WTC11 (cell line): ENCODE data around the gene B4GALT4. TPM values are rescaled to one million over a fixed set of nuclear protein-coding genes. Genes with fewer than 3 reads are reported as not detected.

Experiments used
- ATAC-seq: fragments of 200-7000 bp; cut with Tn5 transposase; 2 replicates; pipeline ENCODE4 v1.10.0; 2021; ENCODE audit warnings: mild to moderate bottlenecking, moderate library complexity
- CTCF ChIA-PET: fragments of 300-600 bp; sonication (Branson Sonifier 250); formaldehyde crosslinking; loops from one replicate; lab custom pipeline; 2021; ENCODE audit warnings: antibody characterized with exemption; lab: Charles Lee
- POLR2A ChIA-PET: fragments of 350-600 bp; sonication (Branson Sonifier 250); formaldehyde crosslinking; loops from one replicate; lab custom pipeline; 2021; ENCODE audit warnings: antibody characterized with exemption; lab: Charles Lee
- DNase-seq: peaks from one replicate; pipeline ENCODE4 v3.0.0; 2021; ENCODE audit warnings: low spot score
- H3K27ac Mint-ChIP-seq: 2 replicates; pipeline ENCODE4 v1.8.0; 2021; ENCODE audit warnings: mixed read lengths
- H3K27me3 Mint-ChIP-seq: 2 replicates; pipeline ENCODE4 v1.8.0; 2021; ENCODE audit warnings: low read depth, mild to moderate bottlenecking, moderate library complexity, mixed read lengths
- H3K36me3 Mint-ChIP-seq: 2 replicates; pipeline ENCODE4 v1.8.0; 2021; ENCODE audit warnings: mixed read lengths
- H3K4me1 Mint-ChIP-seq: 2 replicates; pipeline ENCODE4 v1.8.0; 2022; ENCODE audit warnings: mixed read lengths
- H3K4me3 Mint-ChIP-seq: 2 replicates; pipeline ENCODE4 v1.8.0; 2021; ENCODE audit warnings: mild to moderate bottlenecking, moderate library complexity, mixed read lengths
- H3K9me3 Mint-ChIP-seq: 2 replicates; pipeline ENCODE4 v1.8.0; 2021; ENCODE audit warnings: mixed read lengths
- CTCF ChIP-seq: fragments of 200-600 bp; IDR thresholded peaks from 2 replicates; pipeline ENCODE4 v1.8.0; 2022; ENCODE audit warnings: antibody characterized with exemption
- ESRRA ChIP-seq: sonication (generic); formaldehyde crosslinking; IDR thresholded peaks from 2 replicates; pipeline ENCODE4 v1.8.1; 2022; ENCODE audit warnings: mild to moderate bottlenecking, missing genetic modification reagents, borderline replicate concordance
- GRHL2 ChIP-seq: fragments of 250-450 bp; sonication (Bioruptor Pico); IDR thresholded peaks from 2 replicates; pipeline ENCODE4 v1.8.0; 2022; ENCODE audit warnings: mild to moderate bottlenecking, moderate library complexity; ENCODE audit not compliant: insufficient replicate concordance, severe bottlenecking
- IRF1 ChIP-seq: sonication (generic); formaldehyde crosslinking; IDR thresholded peaks from 2 replicates; pipeline ENCODE4 v1.8.0; 2023; ENCODE audit warnings: missing genetic modification reagents
- PREB ChIP-seq: sonication (generic); formaldehyde crosslinking; IDR thresholded peaks from 2 replicates; pipeline ENCODE4 v1.8.1; 2022; ENCODE audit warnings: mild to moderate bottlenecking, missing genetic modification reagents, moderate library complexity, borderline replicate concordance
- TP53 ChIP-seq: sonication (generic); formaldehyde crosslinking; IDR thresholded peaks from 2 replicates; pipeline ENCODE4 v1.8.1; 2023; ENCODE audit warnings: mild to moderate bottlenecking, missing genetic modification reagents
- ZNF138 ChIP-seq: sonication (generic); formaldehyde crosslinking; conservative IDR thresholded peaks from 2 replicates; pipeline ENCODE4 v1.8.1; 2022; ENCODE audit warnings: mild to moderate bottlenecking, moderate library complexity, missing genetic modification reagents
- ZNF232 ChIP-seq: sonication (generic); formaldehyde crosslinking; IDR thresholded peaks from 2 replicates; pipeline ENCODE4 v1.8.0; 2022; ENCODE audit warnings: mild to moderate bottlenecking, missing genetic modification reagents
- ZNF423 ChIP-seq: fragments of 250-450 bp; sonication (Bioruptor Pico); IDR thresholded peaks from 2 replicates; pipeline ENCODE4 v2.1.2; 2022; ENCODE audit warnings: mild to moderate bottlenecking, moderate library complexity
- total RNA-seq: library from RNA; stranded (reverse); gene quantifications from 3 replicates; pipeline ENCODE4 v1.2.3, GENCODE V29; 2021
- TF ChIP-seq, protein P1 (sequence below): fragments of 250-450 bp; sonication (Bioruptor Pico); IDR thresholded peaks from 2 replicates; pipeline ENCODE4 v2.1.2; 2022; ENCODE audit warnings: mild to moderate bottlenecking, moderate library complexity
- TF ChIP-seq, protein P2 (sequence below): fragments of 250-450 bp; sonication (Bioruptor Pico); IDR thresholded peaks from 2 replicates; pipeline ENCODE4 v1.9.0; 2021; ENCODE audit warnings: mild to moderate bottlenecking, borderline replicate concordance
- TF ChIP-seq, protein P3 (sequence below): sonication (generic); formaldehyde crosslinking; IDR thresholded peaks from 2 replicates; pipeline ENCODE4 v1.8.1; 2022; ENCODE audit warnings: missing genetic modification reagents, borderline replicate concordance
- TF ChIP-seq, protein P4 (sequence below): sonication (generic); formaldehyde crosslinking; IDR thresholded peaks from 2 replicates; pipeline ENCODE4 v1.8.1; 2023; ENCODE audit warnings: mild to moderate bottlenecking, missing genetic modification reagents, moderate library complexity

B4GALT4 gene
- total RNA-seq, 1 experiment from 2014 or later: 37.7 TPM

- CTCF ChIA-PET: interaction anchor here (0.6 to 1.0 kb wide), 2 partner anchors 52 to 74 kb away, joined by 3 read pairs; no protein-coding TSS in a partner anchor
- H3K27me3 Mint-ChIP-seq: peaks cover 7% of the 10 kb centered on the region; the same call in 1 of the 2 replicates
- POLR2A ChIA-PET: no interaction called here
- ATAC-seq (no peak), DNase-seq (no peak)
- peaks cover 26% of the 10 kb centered on the region for H3K36me3 Mint-ChIP-seq
- peaks cover 36% of the 10 kb centered on the region for H3K9me3 Mint-ChIP-seq
- TF ChIP-seq CTCF (no peak), ZNF138 (CRISPR knock-in tag) (no peak), GRHL2 (CRISPR knock-in tag) (no peak), ESRRA (CRISPR knock-in tag) (no peak), TP53 (CRISPR knock-in tag) (no peak), IRF1 (no peak), ZNF423 (no peak), PREB (CRISPR knock-in tag) (no peak), ZNF232 (CRISPR knock-in tag) (no peak)
- TF ChIP-seq, protein P1, sequence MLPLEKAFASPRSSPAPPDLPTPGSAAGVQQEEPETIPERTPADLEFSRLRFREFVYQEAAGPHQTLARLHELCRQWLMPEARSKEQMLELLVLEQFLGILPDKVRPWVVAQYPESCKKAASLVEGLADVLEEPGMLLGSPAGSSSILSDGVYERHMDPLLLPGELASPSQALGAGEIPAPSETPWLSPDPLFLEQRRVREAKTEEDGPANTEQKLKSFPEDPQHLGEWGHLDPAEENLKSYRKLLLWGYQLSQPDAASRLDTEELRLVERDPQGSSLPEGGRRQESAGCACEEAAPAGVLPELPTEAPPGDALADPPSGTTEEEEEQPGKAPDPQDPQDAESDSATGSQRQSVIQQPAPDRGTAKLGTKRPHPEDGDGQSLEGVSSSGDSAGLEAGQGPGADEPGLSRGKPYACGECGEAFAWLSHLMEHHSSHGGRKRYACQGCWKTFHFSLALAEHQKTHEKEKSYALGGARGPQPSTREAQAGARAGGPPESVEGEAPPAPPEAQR: no peak
- TF ChIP-seq, protein P2, sequence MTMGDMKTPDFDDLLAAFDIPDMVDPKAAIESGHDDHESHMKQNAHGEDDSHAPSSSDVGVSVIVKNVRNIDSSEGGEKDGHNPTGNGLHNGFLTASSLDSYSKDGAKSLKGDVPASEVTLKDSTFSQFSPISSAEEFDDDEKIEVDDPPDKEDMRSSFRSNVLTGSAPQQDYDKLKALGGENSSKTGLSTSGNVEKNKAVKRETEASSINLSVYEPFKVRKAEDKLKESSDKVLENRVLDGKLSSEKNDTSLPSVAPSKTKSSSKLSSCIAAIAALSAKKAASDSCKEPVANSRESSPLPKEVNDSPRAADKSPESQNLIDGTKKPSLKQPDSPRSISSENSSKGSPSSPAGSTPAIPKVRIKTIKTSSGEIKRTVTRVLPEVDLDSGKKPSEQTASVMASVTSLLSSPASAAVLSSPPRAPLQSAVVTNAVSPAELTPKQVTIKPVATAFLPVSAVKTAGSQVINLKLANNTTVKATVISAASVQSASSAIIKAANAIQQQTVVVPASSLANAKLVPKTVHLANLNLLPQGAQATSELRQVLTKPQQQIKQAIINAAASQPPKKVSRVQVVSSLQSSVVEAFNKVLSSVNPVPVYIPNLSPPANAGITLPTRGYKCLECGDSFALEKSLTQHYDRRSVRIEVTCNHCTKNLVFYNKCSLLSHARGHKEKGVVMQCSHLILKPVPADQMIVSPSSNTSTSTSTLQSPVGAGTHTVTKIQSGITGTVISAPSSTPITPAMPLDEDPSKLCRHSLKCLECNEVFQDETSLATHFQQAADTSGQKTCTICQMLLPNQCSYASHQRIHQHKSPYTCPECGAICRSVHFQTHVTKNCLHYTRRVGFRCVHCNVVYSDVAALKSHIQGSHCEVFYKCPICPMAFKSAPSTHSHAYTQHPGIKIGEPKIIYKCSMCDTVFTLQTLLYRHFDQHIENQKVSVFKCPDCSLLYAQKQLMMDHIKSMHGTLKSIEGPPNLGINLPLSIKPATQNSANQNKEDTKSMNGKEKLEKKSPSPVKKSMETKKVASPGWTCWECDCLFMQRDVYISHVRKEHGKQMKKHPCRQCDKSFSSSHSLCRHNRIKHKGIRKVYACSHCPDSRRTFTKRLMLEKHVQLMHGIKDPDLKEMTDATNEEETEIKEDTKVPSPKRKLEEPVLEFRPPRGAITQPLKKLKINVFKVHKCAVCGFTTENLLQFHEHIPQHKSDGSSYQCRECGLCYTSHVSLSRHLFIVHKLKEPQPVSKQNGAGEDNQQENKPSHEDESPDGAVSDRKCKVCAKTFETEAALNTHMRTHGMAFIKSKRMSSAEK (CRISPR knock-in tag): no peak
- TF ChIP-seq, protein P3, sequence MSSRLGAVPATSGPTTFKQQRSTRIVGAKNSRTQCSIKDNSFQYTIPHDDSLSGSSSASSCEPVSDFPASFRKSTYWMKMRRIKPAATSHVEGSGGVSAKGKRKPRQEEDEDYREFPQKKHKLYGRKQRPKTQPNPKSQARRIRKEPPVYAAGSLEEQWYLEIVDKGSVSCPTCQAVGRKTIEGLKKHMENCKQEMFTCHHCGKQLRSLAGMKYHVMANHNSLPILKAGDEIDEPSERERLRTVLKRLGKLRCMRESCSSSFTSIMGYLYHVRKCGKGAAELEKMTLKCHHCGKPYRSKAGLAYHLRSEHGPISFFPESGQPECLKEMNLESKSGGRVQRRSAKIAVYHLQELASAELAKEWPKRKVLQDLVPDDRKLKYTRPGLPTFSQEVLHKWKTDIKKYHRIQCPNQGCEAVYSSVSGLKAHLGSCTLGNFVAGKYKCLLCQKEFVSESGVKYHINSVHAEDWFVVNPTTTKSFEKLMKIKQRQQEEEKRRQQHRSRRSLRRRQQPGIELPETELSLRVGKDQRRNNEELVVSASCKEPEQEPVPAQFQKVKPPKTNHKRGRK (CRISPR knock-in tag): no peak
- TF ChIP-seq, protein P4, sequence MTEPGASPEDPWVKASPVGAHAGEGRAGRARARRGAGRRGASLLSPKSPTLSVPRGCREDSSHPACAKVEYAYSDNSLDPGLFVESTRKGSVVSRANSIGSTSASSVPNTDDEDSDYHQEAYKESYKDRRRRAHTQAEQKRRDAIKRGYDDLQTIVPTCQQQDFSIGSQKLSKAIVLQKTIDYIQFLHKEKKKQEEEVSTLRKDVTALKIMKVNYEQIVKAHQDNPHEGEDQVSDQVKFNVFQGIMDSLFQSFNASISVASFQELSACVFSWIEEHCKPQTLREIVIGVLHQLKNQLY (CRISPR knock-in tag): no peak
- 0 out of 2 replicates have a peak overlapping the region, but pooled peaks have one; percentile 81 for H3K27ac Mint-ChIP-seq
- no peak overlapping the region for H3K4me3 Mint-ChIP-seq
- H3K4me1 Mint-ChIP-seq: peaks cover 10% of the 10 kb centered on the region
These were observed 39.0 kb upstream of the B4GALT4 start for GRCh38 chr3:119279584-119280243.
